Immature natural killer cell (primary cell): ENCODE data around the gene LUC7L3. TPM values are rescaled to one million over a fixed set of nuclear protein-coding genes. Genes with fewer than 3 reads are reported as not detected.
"Not testable (repeated sequence)": the region's sequence is repeated elsewhere in the genome, so short reads cannot be mapped to it uniquely, and the experiment has no call there.

Experiments
- DNase-seq, 3 donors: peaks; one replicate each; pipeline ENCODE4 v3.0.0; 2022; ENCODE audit warnings: mixed read lengths in 1 of 3
- H3K27ac Mint-ChIP-seq, 6 donors: one replicate each; pipeline ENCODE4 v1.8.0; 2020; ENCODE audit warnings: mixed read lengths in 6 of 6, mild to moderate bottlenecking in 5 of 6, inconsistent platforms in 4 of 6, moderate library complexity in 3 of 6
- H3K27me3 Mint-ChIP-seq, 3 donors: one replicate each; pipeline ENCODE4 v1.8.0; 2020 to 2021; ENCODE audit warnings: low read depth in 3 of 3, mild to moderate bottlenecking in 3 of 3, mixed read lengths in 3 of 3, moderate library complexity in 3 of 3, inconsistent platforms in 1 of 3
- H3K36me3 Mint-ChIP-seq, 3 donors: one replicate each; pipeline ENCODE4 v1.8.0; 2020; ENCODE audit warnings: mixed read lengths in 3 of 3, inconsistent platforms in 2 of 3, mild to moderate bottlenecking in 2 of 3
- H3K4me1 Mint-ChIP-seq, 2 donors: one replicate each; pipeline ENCODE4 v1.8.0; 2020; ENCODE audit warnings: inconsistent platforms in 2 of 2, mild to moderate bottlenecking in 2 of 2, mixed read lengths in 2 of 2, moderate library complexity in 1 of 2
- H3K4me3 Mint-ChIP-seq, 5 donors: one replicate each; pipeline ENCODE4 v1.8.0; 2020; ENCODE audit warnings: mild to moderate bottlenecking in 5 of 5, mixed read lengths in 5 of 5, inconsistent platforms in 3 of 5, moderate library complexity in 3 of 5
- H3K9me3 Mint-ChIP-seq, 6 donors: one replicate each; pipeline ENCODE4 v1.8.0; 2020; ENCODE audit warnings: mild to moderate bottlenecking in 6 of 6, mixed read lengths in 6 of 6, inconsistent platforms in 4 of 6, moderate library complexity in 3 of 6
- polyA plus RNA-seq, 3 donors: library from polyadenylated mRNA; unstranded; fragments of 300-500 nt; fragmentation: Illumina TruSeq; gene quantifications; one replicate each; pipeline ENCODE4 v1.2.3, GENCODE V29; 2021

The LUC7L3 gene
- polyA plus RNA-seq, 3 donors from 2014 or later, result 29.2 to 77.8 (median 30.0) TPM

GRCh38 chr17:50799582-50799981 is 80.2 kb downstream of the LUC7L3 start:
- no peak for DNase-seq
- Mint-ChIP-seq H3K9me3 (no peaks in the 10 kb centered on the region), H3K36me3 (no peaks in the 10 kb centered on the region), H3K27me3 (peaks cover 0 to 2% (median 0%) of the 10 kb centered on the region in 3 donors), H3K27ac (no peak overlapping the region), H3K4me3 (no peak overlapping the region), H3K4me1 (no peaks in the 10 kb centered on the region)

GRCh38 chr17:50800196-50800700 is 80.8 kb downstream of the LUC7L3 start:
- Mint-ChIP-seq H3K27ac (no peak overlapping the region), H3K4me3 (no peak overlapping the region), H3K4me1 (no peaks in the 10 kb centered on the region), H3K27me3 (peaks cover 0 to 2% (median 0%) of the 10 kb centered on the region in 3 donors), H3K9me3 (no peaks in the 10 kb centered on the region), H3K36me3 (no peaks in the 10 kb centered on the region)
- no peak for DNase-seq

- Mint-ChIP-seq H3K9me3 (no peaks in the 10 kb centered on the region), H3K27me3 (peaks cover 0 to 3% (median 0%) of the 10 kb centered on the region in 3 donors), H3K4me1 (no peaks in the 10 kb centered on the region), H3K36me3 (no peaks in the 10 kb centered on the region), H3K27ac (no peak overlapping the region), H3K4me3 (no peak overlapping the region)
- DNase-seq, result no peak
These were observed 83.5 kb downstream of the LUC7L3 start for GRCh38 chr17:50802609-50803571.

GRCh38 chr17:50803676-50804075 is 84.3 kb downstream of the LUC7L3 start:
- no peaks in the 10 kb centered on the region for H3K4me1 Mint-ChIP-seq
- H3K27me3 Mint-ChIP-seq, result peaks cover 0 to 3% (median 0%) of the 10 kb centered on the region in 3 donors
- H3K4me3 Mint-ChIP-seq, result no peak overlapping the region
- no peak overlapping the region for H3K27ac Mint-ChIP-seq
- no peaks in the 10 kb centered on the region for H3K36me3 Mint-ChIP-seq
- DNase-seq, result no peak
- no peaks in the 10 kb centered on the region for H3K9me3 Mint-ChIP-seq

GRCh38 chr17:50804749-50805475 is 85.5 kb downstream of the LUC7L3 start:
- H3K27ac Mint-ChIP-seq, H3K4me1 Mint-ChIP-seq, DNase-seq, H3K27me3 Mint-ChIP-seq, H3K36me3 Mint-ChIP-seq, H3K4me3 Mint-ChIP-seq, H3K9me3 Mint-ChIP-seq: not testable (repeated sequence)

GRCh38 chr17:50805486-50805885 is 86.1 kb downstream of the LUC7L3 start:
- Mint-ChIP-seq H3K4me1 (no peaks in the 10 kb centered on the region), H3K4me3 (no peak overlapping the region), H3K27me3 (peaks cover 0 to 3% (median 2%) of the 10 kb centered on the region in 3 donors), H3K36me3 (no peaks in the 10 kb centered on the region), H3K27ac (no peak overlapping the region), H3K9me3 (no peaks in the 10 kb centered on the region)
- no peak for DNase-seq

Other genes with a start within 250 kb of the LUC7L3 start
- 10 to 100 TPM; 50.5 to 54.2 (median 54.1) TPM for gene RSAD1, start 240.7 kb upstream of the LUC7L3 start, polyA plus RNA-seq
- under 1 TPM in 1 of 3 donors, not detected in 2; 1.00 TPM for gene MYCBPAP, start 211.2 kb upstream of the LUC7L3 start, polyA plus RNA-seq
- gene EPN3, start 186.9 kb upstream of the LUC7L3 start, polyA plus RNA-seq, result not detected
- gene SPATA20, start 172.4 kb upstream of the LUC7L3 start, polyA plus RNA-seq, result 10 to 100 TPM in 1 of 3 donors, 1 to 10 TPM in 2; 9.8 to 23.0 (median 9.9) TPM
- gene CACNA1G, start 158.9 kb upstream of the LUC7L3 start, polyA plus RNA-seq, result not detected
- gene ABCC3, start 84.7 kb upstream of the LUC7L3 start, polyA plus RNA-seq, result 1 to 10 TPM in 1 of 3 donors, under 1 TPM in 1, not detected in 1; 0.52 to 1.2 TPM
- 1 to 10 TPM; 2.3 to 6.8 (median 4.0) TPM for gene ANKRD40, start 11.7 kb upstream of the LUC7L3 start, polyA plus RNA-seq
- gene ANKRD40CL, start 47.9 kb downstream of the LUC7L3 start, polyA plus RNA-seq, result not detected
- not detected for gene WFIKKN2, start 116.0 kb downstream of the LUC7L3 start, polyA plus RNA-seq
- 10 to 100 TPM in 2 of 3 donors, 1 to 10 TPM in 1; 8.9 to 23.7 (median 10.3) TPM for gene TOB1, start 146.8 kb downstream of the LUC7L3 start, polyA plus RNA-seq